Activated CD4-positive, alpha-beta T cell treated with anti-CD3 and anti-CD28 coated beads, Interleukin-2, amount 50 U/mL, for 48 hours (primary cell): Measurements from ENCODE around the gene FAM200A.
"Not testable (repeated sequence)": the region's sequence is repeated elsewhere in the genome, so short reads cannot be mapped to it uniquely, and the experiment has no call there.

Experiments
- DNase-seq, 2 experiments: peaks; one replicate each; pipeline ENCODE4 v3.0.0-alpha.2; 2020

The FAM200A gene

GRCh38 chr7:99558306-99559174 lies 6.6 kb upstream of the FAM200A start, which contains the start of gene ZNF655:
ZNF655 (plus strand) TSS chr7:99558642; CDS start chr7:99560560, 1,918 bp downstream.
- DNase-seq = peak; percentile 85 to 86

- DNase-seq = no peak
Observed at GRCh38 chr7:99557940-99558305, 6.0 kb upstream of the FAM200A start.

DNA sequence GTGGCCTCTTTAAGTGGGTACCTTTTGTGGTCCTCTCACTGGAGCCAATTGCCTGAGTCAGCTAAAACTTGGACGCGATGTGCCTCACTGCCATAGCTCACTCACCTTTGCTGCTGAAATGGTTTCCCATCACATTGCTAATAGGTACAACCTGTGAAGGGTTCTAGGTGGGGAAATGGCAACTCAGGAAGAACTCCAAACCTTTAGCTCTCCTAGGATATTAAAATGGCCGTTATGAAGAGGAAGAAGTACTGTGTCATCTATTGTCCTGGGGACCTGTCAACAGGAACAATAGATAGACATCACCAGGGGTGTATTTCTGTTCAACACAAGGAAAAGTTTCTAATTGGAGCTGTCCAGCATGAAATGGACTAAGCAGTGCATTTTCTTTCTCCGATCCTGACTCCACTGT lies 5.3 kb upstream of the FAM200A start:
- DNase-seq = no peak

DNA sequence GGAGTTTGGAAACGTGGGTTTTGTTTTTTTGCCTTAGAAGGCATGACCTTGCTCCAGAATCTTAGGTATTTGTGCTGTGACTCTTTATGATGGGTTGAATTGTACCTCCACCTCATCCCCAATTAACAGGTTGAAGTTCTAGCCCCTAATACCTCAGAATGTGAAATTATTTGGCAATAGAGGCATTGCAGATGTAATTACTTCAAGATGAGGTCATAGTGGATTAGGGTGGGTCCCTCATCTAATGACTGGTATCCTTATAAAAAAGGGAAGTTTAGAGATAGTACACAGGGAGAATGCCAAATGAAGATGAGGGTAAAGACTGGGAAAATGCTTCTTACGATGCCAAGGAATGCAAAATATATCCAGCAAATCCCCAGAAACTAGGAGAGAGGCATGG lies 3.0 kb upstream of the FAM200A start:
- DNase-seq = no peak

DNA sequence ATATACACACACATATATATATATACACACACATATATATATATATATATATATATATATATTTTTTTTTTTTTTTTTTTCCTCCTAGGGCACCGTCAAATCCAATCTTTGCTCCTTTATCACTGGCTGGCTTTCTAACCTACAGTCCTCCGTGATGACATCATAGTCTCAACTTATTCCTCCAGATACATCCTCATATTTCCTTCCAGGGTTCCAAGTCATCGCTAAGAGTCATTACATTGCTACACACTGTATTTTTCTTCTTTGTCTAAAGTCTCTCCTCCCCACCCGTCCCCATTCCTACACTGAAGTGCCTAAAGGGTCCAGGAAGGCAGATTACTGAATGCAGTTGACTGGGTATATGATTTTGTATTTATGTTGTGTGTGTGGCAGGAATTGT lies 1.1 kb upstream of the FAM200A start:
- DNase-seq = no peak

GRCh38 chr7:99551334-99551733 lies 580 bp downstream of the FAM200A start:
- DNase-seq = no peak

GRCh38 chr7:99549545-99549944 lies 2.4 kb downstream of the FAM200A start:
- not testable (repeated sequence) for DNase-seq

DNA sequence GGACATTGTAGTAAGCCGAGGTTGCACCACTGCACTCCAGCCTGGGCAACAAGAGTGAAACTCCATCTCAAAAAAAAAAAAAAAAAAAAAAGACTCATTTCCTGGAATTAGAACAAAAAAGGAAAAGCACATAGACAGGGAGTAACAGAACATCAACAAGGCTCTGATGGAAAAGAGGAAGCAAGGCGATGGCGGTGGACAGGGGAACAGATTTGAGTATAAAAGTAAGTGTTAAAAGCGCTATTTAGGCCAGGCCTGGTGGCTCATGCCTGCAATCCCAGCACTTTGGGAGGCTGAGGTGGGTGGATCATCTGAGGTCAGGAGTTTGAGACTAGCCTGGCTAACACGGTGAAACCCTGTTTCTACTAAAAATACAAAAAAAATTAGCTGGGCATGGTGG lies 6.6 kb downstream of the FAM200A start:
- DNase-seq = not testable (repeated sequence)

DNA sequence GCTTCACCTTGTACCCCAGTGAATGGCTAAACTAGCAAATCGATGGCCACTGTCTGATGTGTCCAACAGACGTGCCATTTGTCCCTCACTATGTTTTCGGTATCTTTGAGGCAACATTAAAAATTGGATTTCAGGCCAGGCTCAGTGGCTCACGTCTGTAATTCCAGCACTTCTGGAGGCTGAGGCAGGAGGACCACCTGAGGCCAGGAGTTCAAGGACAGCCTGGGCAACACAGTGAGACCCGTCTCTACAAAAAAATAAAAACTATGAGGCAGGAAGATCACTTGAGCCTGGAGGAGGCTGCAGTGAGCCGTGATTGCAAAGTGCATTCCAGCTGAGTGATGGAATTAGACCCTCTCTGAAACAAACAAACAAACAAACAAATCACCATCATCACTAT lies 8.0 kb downstream of the FAM200A start:
- no peak for DNase-seq

GRCh38 chr7:99543081-99543671 lies 8.7 kb downstream of the FAM200A start:
- no peak for DNase-seq

GRCh38 chr7:99541212-99541611 lies 10.7 kb downstream of the FAM200A start:
- DNase-seq = no peak

GRCh38 chr7:99540542-99540941 lies 11.4 kb downstream of the FAM200A start:
- no peak for DNase-seq

- DNase-seq = no peak
Observed at GRCh38 chr7:99539213-99539811, 12.6 kb downstream of the FAM200A start.

DNA sequence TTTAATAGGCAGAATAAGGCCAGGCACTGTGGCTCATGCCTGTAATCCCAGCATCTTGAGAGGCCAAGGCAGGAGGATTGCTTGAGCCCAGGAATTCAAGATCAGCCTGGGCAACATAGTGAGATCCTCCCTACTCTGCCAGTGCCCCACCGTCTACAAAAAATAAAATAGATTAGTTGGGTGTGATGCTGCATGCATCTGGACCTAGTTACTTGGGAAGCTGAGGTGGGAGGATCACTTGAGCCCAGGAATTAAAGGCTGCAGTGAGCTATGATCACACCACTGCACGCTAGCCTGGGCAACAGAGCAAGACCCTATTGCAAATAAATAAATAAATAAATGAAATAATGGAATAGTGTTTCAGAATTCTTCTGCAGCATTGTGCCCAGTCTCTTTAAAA lies 16.2 kb downstream of the FAM200A start:
- DNase-seq = no peak

GRCh38 chr7:99531354-99531765 lies 20.6 kb downstream of the FAM200A start:
- no peak for DNase-seq

GRCh38 chr7:99525713-99526440 lies 26.0 kb downstream of the FAM200A start:
- peak in 1 of 2 experiments; percentile 29 for DNase-seq

DNA sequence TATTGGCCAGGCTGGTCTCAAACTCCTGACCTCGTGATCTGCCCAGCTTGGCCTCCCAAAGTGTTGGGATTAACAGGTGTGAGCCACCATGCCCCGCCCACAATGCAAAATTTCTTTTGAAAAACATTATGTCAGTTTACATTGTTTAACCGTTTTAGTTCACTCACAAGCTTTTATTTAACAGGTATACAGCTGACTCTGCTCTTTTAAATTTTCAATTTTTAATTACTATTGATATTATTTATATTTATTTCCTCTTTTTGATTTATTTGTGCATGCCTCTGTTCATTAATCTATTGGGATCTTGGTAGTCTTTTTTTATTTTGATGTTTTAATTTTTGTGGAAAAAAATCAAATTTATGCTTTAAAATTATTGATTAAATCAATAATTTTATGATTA lies 30.5 kb downstream of the FAM200A start:
- no peak for DNase-seq

GRCh38 chr7:99514050-99514449 lies 37.9 kb downstream of the FAM200A start:
- DNase-seq = no peak

DNA sequence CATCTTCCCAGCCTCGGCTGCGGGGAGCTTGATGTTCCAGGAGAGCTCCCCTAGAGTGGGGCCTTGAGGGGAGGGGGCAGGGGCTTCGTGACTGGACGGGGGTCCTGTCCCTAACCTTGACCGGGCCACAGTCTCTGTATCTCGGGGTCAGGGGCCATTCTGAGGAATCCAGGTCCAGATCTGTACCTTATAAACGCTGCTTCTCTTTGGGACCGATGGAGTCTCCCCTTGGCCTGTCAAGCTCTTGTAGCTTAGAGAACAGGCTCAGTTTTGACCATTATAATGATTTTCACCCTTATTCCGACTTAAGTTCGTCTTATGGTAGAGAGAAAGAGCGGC lies 46.6 kb downstream of the FAM200A start:
- DNase-seq = no peak

GRCh38 chr7:99504603-99505323 lies 47.2 kb downstream of the FAM200A start, which contains the start of gene ZKSCAN5:
ZKSCAN5 (plus strand) TSS chr7:99504662; CDS start chr7:99506045, 1,383 bp downstream.
- peak; percentile 98 for DNase-seq

DNA sequence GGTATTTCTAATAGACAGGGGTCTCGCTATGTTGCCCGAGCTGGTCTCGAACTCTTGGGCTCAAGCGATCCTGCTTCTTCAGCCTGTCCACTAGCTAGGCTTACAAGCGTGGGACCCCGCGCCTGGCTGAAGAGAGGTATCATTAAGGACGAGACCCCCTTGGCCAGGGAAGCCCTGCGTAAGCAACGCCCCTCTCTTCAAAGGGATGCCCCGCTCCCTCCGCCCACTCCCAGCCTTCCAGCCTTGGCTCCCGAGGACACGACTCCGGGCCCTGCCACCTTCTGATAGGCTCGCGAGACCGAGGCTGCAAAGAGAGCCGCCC lies 47.7 kb downstream of the FAM200A start:
- no peak for DNase-seq

DNA sequence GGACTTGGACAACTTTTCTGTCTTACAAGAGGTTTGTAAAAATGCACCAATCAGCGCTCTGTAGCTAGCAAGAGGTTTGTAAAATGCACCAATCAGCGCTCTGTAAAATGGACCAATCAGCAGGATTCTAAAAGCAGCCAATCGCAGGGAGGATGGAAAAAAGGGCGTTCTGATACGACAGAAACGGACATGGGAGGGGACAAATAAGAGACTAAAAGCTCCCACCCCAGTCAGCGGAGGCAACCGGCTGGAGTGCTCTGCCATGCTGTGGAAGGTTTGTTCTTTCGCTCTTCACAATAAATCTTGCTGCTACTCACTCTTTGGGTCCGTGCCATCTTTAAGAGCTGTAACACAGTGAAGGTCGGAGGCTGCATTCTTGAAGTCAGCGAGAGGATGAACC lies 50.7 kb downstream of the FAM200A start:
- not testable (repeated sequence) for DNase-seq

GRCh38 chr7:99500637-99501009 lies 51.3 kb downstream of the FAM200A start:
- no peak for DNase-seq
